ENCODE results near the gene EHD2.
A peak's percentile ranks its signal among the peaks of the same experiment; 100 is the strongest.

The EHD2 gene

DNA sequence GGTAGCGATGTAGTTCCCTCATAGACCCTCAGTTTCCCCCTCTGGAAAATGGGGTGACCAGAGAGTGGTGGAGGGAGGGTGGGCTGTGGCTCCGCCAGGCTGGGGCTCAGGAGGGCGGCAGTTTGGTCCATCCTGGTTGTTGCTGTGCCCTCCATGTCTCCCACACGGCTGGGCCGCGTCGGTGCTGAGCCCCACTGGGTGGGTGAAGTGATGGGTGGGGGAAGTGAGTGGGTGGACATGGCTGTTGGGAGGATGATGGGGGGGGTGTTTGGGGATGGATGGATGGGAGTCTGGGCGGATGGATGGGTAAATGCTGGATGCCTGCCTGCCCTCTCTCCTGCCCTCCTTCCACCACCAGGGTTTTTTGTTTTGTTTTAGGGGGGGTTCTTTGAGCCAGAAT lies 16.6 kb upstream of the EHD2 start:
- no peak overlapping the region for H3K4me3 ChIP-seq (replicated peaks in 1 of 2; ENCODE audit: low read depth in 2 of 2, low read length in 2 of 2)
- no peak for TF ChIP-seq CTCF (IDR thresholded peaks at IDR 0.05; ENCODE audit: low read depth, low read length)
- DNase-seq (ENCODE audit: low read depth in 2 of 2): no peak

- DNase-seq (ENCODE audit: low read depth in 2 of 2): peak; percentile 89 to 92
- H3K4me3 ChIP-seq (replicated peaks in 1 of 2; ENCODE audit: low read depth in 2 of 2, low read length in 2 of 2): no peak overlapping the region
- TF ChIP-seq CTCF (IDR thresholded peaks at IDR 0.05; ENCODE audit: low read depth, low read length): peak; percentile 100
These were observed 15.2 kb upstream of the EHD2 start for GRCh38 chr19:47697863-47698609.

GRCh38 chr19:47698631-47699359 lies 14.4 kb upstream of the EHD2 start:
- no peak for DNase-seq (ENCODE audit: low read depth in 2 of 2)
- H3K4me3 ChIP-seq (replicated peaks in 1 of 2; ENCODE audit: low read depth in 2 of 2, low read length in 2 of 2): no peak overlapping the region

GRCh38 chr19:47699360-47699917 lies 13.8 kb upstream of the EHD2 start:
- H3K4me3 ChIP-seq (replicated peaks in 1 of 2; ENCODE audit: low read depth in 2 of 2, low read length in 2 of 2): no peak overlapping the region
- peak; percentile 80 for TF ChIP-seq CTCF (IDR thresholded peaks at IDR 0.05; ENCODE audit: low read depth, low read length)
- DNase-seq (ENCODE audit: low read depth in 2 of 2): peak in 1 of 2 donors; percentile 43

More at GRCh38 chr19:47698631-47699359, 14.4 kb upstream of the EHD2 start:
- TF ChIP-seq CTCF (IDR thresholded peaks at IDR 0.05; ENCODE audit: low read depth, low read length): no peak

DNA sequence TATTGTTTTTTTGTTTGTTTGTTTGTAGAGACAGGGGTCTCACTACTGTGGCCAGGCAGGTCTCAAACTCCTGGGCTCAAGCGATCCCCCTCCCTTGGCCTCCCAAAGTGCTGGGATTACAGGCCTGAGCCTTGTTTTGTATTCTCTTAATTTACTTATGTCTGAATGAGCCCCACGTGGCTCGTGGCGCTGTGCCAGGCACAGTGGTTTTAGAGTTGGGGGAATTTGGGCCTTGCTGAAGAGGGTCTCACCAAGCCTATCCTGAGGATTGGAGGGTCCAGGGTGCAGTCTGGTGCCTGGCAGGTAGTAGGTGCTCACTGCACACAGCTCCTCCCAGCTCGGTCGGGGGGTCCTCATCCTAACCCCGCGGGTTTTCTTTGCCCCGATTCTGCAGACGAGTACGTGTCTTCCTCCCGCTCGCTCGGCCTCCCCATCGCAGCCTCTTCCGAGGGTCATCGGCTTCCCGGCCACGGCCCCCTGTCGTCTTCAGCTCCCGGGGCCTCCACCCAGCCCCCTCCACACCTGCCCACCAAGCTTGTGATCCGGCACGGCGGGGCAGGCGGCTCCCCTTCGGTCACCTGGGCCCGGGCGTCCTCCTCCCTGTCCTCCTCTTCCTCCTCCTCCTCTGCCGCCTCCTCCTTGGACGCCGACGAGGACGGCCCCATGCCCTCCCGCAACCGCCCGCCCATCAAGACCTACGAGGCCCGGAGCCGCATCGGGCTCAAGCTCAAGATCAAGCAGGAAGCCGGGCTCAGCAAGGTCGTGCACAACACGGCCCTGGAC lies 12.1 kb upstream of the EHD2 start:
- no peak for TF ChIP-seq CTCF (IDR thresholded peaks at IDR 0.05; ENCODE audit: low read depth, low read length)
- no peak for DNase-seq (ENCODE audit: low read depth in 2 of 2)
- H3K4me3 ChIP-seq (replicated peaks in 1 of 2; ENCODE audit: low read depth in 2 of 2, low read length in 2 of 2): no peak overlapping the region

- no peak for TF ChIP-seq CTCF (IDR thresholded peaks at IDR 0.05; ENCODE audit: low read depth, low read length)
- H3K4me3 ChIP-seq (replicated peaks in 1 of 2; ENCODE audit: low read depth in 2 of 2, low read length in 2 of 2): no peak overlapping the region
- no peak for DNase-seq (ENCODE audit: low read depth in 2 of 2)
These were observed 11.3 kb upstream of the EHD2 start for GRCh38 chr19:47701717-47702552.

Measured in cardiac fibroblast (primary cell).